ENCODE measurements around the gene GABRA1.

The GABRA1 gene

DNA sequence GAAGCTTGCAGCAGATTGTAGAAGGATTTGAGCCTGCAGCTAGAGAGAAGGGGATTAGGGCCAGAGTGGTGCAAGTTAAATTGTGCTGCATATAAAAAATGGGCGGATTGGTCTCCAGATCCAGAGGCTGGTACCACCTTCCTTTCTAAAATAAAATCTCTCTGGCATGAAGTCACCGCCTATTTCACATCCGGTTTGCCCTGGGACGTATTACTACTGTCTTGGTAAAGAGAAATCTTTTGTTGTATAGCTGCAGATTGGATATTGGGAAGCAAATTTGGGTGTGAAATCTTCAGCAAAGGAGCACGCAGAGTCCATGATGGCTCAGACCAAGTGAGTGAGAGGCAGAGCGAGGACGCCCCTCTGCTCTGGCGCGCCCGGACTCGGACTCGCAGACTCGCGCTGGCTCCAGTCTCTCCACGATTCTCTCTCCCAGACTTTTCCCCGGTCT, at the start of gene GABRA1:
Gene GABRA1 (plus strand): TSS at position 180 of the 451 bp plus-strand sequence. CDS start 2,691 bp downstream, outside the sequence.
- DNase-seq (ENCODE audit: low read depth in 1 of 2, low spot score in 1 of 2) = no peak

DNA sequence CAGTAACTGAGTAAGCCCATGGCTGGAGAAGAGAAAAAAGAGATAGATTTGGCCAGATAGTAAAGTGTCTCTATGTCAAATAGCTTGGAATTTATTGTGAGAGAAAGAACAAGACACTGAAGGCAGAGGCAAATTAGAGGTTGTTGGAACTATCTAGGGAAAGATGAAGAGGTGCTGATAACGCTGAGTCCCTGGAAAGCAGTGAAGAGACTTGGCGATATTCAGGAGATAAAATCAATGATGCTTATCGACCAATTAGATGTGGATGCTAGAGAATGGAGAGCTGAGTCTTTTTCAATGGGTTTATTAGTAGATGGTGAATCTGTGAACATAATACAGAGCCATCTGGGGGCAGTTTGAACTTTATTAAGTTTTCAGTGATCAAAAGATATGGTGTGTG, 48.6 kb upstream of the GABRA1 start:
- no peak for DNase-seq (ENCODE audit: low read depth in 1 of 2, low spot score in 1 of 2)

- DNase-seq (ENCODE audit: low read depth in 1 of 2, low spot score in 1 of 2) = no peak
Observed at GRCh38 chr5:161804263-161804662, 43.7 kb upstream of the GABRA1 start.

DNA sequence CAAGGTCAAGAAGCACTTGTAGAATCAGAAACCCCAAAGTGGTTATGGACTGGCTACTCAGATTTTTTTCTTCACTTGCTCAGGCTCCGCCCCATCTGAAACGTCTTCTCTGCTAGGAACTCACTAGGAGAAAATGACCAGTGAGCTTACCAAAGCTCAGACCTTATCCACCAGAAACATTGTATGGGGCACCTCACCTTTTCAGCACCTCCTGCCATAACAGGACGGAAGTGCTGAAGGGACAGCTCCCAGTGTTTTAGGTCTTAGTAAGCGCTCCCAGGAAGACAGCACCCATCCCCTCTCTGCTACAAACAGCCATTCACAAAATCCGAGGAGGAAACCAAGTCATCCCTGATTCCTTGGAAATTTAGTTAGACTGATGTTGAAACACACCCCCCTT, 1.2 kb upstream of the GABRA1 start:
- DNase-seq (ENCODE audit: low read depth in 1 of 2, low spot score in 1 of 2) = no peak

DNA sequence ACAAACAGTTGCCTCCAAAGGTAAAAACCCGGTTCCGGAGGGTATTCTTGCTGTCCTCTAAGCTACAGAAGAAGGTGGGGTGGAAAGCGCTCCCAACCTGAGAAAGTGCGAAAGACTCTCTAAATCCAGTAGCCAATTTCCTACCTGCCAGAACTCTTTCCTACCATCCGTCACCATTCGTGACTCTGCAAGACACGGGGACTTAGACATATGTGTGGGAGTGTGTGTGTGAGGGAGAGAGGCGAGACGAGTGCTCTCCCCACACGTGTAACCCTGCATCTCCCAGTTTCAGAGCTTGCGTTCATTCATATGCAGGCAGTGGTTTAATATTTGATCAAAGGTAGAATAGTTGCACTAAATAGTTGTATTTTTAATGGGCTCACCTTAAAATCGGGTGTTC, 473 bp upstream of the GABRA1 start:
- no peak for DNase-seq (ENCODE audit: low read depth in 1 of 2, low spot score in 1 of 2)

DNA sequence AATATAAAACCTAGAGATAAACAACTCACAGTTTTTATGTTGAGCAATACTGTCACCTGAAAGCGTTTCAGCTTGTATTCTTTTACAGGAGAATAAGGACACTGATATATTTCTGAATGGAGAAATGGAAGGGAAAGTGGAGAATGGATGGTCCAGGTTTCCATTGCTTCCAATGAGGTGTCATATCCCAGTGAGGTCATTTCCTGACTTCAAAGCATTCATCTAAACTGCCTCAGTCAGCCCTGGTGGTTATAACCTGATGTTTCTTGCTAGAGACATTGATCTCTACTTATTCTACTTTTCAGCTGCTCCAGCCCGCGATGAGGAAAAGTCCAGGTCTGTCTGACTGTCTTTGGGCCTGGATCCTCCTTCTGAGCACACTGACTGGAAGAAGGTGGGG, 2.6 kb downstream of the GABRA1 start:
- DNase-seq (ENCODE audit: low read depth in 1 of 2, low spot score in 1 of 2) = no peak

GRCh38 chr5:161851691-161852299, 3.9 kb downstream of the GABRA1 start:
- DNase-seq (ENCODE audit: low read depth in 1 of 2, low spot score in 1 of 2) = no peak

GRCh38 chr5:161857358-161857757, 9.4 kb downstream of the GABRA1 start:
- DNase-seq (ENCODE audit: low read depth in 1 of 2, low spot score in 1 of 2) = no peak

- DNase-seq (ENCODE audit: low read depth in 1 of 2, low spot score in 1 of 2) = no peak
Observed at GRCh38 chr5:161863259-161863658, 15.3 kb downstream of the GABRA1 start.

DNA sequence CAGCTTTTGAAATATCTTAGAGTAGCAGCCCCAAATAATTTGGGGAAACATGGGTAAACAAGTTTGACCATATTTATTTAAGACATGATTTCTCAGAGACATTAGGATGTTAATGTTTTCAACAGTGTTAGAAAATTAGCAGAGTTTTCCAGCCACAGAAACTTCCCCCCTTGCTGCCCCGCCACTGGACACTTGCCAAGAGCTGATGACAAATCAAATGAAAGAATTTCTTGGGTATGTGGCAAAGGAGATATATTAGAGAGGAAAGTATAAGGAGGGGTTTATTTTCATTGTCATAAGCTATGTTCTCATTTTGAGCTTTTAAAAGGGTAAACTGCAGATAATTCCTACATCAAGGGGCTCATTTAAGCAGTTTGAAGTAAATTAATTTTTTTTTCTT, 15.9 kb downstream of the GABRA1 start:
- no peak for DNase-seq (ENCODE audit: low read depth in 1 of 2, low spot score in 1 of 2)

- no peak for DNase-seq (ENCODE audit: low read depth in 1 of 2, low spot score in 1 of 2)
Observed at GRCh38 chr5:161865510-161865909, 17.6 kb downstream of the GABRA1 start.

- no peak for DNase-seq (ENCODE audit: low read depth in 1 of 2, low spot score in 1 of 2)
Observed at GRCh38 chr5:161889971-161890370, 42.1 kb downstream of the GABRA1 start.

GRCh38 chr5:161895514-161895913, 47.6 kb downstream of the GABRA1 start:
- no peak for DNase-seq (ENCODE audit: low read depth in 1 of 2, low spot score in 1 of 2)

GRCh38 chr5:161897033-161897432, 49.1 kb downstream of the GABRA1 start:
- no peak for DNase-seq (ENCODE audit: low read depth in 1 of 2, low spot score in 1 of 2)

DNA sequence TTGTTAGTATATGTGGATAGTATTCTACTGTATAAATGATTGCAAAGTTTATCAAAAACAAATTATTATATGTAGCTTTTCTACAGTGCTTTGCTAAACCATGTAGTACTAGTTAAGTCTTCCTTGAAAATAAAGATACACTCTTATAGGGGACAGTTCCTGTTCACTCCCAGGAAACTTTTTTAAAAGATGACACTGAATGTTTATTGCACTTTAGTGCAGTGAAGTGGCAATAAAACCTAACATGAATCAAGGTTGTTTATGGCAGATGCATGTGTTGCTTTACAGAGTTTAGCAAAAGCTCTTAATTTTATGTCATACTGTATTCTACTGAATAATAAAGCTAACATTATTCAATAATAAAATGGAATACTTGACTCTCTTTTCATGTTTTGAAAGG, 51.7 kb downstream of the GABRA1 start:
- DNase-seq (ENCODE audit: low read depth in 1 of 2, low spot score in 1 of 2) = no peak

- DNase-seq (ENCODE audit: low read depth in 1 of 2, low spot score in 1 of 2) = no peak
Observed at GRCh38 chr5:161900981-161901380, 53.1 kb downstream of the GABRA1 start.

- no peak for DNase-seq (ENCODE audit: low read depth in 1 of 2, low spot score in 1 of 2)
Observed at GRCh38 chr5:161921781-161922180, 73.9 kb downstream of the GABRA1 start.

GRCh38 chr5:161924270-161924669, 76.3 kb downstream of the GABRA1 start:
- DNase-seq (ENCODE audit: low read depth in 1 of 2, low spot score in 1 of 2) = no peak

GRCh38 chr5:161925960-161926359, 78.0 kb downstream of the GABRA1 start:
- DNase-seq (ENCODE audit: low read depth in 1 of 2, low spot score in 1 of 2) = no peak

DNA sequence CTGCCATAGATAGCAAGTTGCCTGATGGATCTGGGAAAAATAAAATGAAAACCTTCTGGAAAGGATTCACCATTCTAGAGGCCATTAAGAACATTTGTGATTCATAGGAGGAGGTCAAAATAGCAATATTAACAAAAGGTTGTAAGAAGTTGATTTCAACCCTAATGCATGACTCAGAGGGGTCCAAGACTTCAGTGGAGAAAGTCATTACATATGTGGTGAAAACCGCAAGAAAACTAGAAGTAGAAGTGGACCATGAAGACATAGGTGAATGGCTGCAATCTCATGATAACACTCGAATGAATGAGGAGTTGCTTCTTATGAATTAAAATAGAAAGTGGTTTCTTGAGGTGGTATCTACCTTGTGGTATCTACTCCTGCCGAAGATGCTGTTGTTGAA, 86.6 kb downstream of the GABRA1 start:
- no peak for DNase-seq (ENCODE audit: low read depth in 1 of 2, low spot score in 1 of 2)

GRCh38 chr5:161944974-161945373, 97.1 kb downstream of the GABRA1 start:
- DNase-seq (ENCODE audit: low read depth in 1 of 2, low spot score in 1 of 2) = no peak

GRCh38 chr5:161946911-161947310, 99.0 kb downstream of the GABRA1 start:
- no peak for DNase-seq (ENCODE audit: low read depth in 1 of 2, low spot score in 1 of 2)

All from activated T-helper 1 cell treated with anti-CD3 and anti-CD28 coated beads, Interleukin-2, amount 50 U/mL, for 16 hours (primary cell).